ENCODE measurements around the gene AATF. TPM values are rescaled to one million over a fixed set of nuclear protein-coding genes. Genes with fewer than 3 reads are reported as not detected.
A peak's percentile ranks its signal among the peaks of the same experiment; 100 is the strongest.

Gene AATF
- total RNA-seq: 10 to 100 TPM; 65.5 to 96.5 TPM

GRCh38 chr17:36948717-36949460 is at the start of gene AATF:
Gene AATF (plus strand): TSS chr17:36948954. CDS start chr17:36949126, 172 bp downstream.
- Mint-ChIP-seq H3K27ac (peak within 1 kb of the TSS; percentile 96), H3K9me3 (peaks cover 3% of the 10 kb centered on the region), H3K27me3 (peaks cover 30% of the 10 kb centered on the region), H3K4me3 (peak within 1 kb of the TSS; percentile 96), H3K4me1 (peaks cover 40% of the 10 kb centered on the region), H3K36me3 (ENCODE audit: low read depth) (peaks cover 56% of the 10 kb centered on the region)
- peak; percentile 99 for ATAC-seq (replicated peaks)

DNA sequence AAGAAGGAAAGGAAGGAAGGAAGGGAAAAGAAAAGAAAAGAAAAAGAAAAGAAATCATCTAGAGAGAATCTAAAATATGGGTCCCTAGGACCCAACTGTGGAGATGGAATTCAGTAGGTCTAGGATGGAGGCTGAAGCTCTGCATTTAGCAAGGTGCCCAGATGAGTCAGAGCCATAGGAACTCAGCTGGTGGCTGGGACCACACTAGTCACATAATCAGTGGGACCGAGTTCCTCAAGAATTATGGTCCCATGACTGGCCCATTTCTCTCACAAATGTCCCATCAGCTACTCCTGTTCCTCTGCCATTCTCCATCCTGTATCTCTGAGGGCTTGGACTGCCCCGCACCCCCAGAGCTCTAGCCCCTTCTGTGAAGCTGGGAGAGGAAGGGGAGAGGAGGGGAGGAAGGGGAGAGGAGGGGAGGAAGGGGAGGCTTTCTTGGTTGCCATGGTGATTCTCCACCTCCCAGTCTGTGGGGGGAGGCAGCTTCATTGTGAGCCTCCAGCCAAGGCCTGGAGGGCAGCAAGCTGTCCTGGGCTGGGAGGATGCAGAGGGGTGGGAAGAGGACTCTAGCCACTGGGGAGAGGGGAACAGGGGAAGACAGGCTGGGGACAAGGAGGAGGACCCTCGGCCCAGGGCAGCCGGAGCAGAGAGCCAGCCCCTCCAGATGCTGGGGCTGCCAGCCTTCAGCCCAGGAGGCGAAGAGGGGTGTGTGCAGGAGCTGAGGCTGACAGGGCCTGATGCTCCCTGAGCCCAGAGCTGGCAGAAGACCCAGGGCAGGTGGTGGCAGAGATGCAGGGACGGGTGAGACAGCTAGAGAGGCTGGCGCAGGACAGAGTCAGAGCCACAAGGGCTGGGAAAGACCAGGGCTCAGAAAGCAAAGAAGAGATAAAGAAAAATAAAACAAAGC is 49.2 kb upstream of the AATF start:
- Mint-ChIP-seq H3K4me3 (no peak overlapping the region), H3K27me3 (peaks cover 31% of the 10 kb centered on the region), H3K27ac (no peak overlapping the region), H3K36me3 (ENCODE audit: low read depth) (no peaks in the 10 kb centered on the region), H3K4me1 (no peaks in the 10 kb centered on the region), H3K9me3 (no peaks in the 10 kb centered on the region)
- ATAC-seq (replicated peaks): no peak

DNA sequence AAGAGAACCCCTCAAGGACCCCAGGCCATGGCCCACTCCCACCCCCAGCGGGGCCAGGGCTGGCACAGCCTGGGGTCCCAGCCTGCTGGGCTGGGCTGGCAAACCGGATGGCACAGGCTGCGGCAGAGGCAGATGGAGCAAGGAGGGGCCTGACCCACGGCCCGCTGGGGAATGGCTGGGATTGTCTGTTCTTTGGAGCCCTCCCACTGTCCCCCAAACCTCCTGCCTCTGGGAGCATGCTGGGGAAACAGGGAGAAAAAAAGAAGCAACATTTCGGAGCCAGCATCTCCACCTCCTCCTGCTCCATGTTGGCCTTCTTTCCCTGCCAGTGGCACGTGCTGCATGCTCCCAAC is 48.6 kb upstream of the AATF start:
- H3K9me3 Mint-ChIP-seq: no peaks in the 10 kb centered on the region
- no peaks in the 10 kb centered on the region for H3K36me3 Mint-ChIP-seq (ENCODE audit: low read depth)
- H3K4me1 Mint-ChIP-seq: no peaks in the 10 kb centered on the region
- no peak overlapping the region for H3K4me3 Mint-ChIP-seq
- no peak for ATAC-seq (replicated peaks)
- H3K27ac Mint-ChIP-seq: no peak overlapping the region
- peaks cover 29% of the 10 kb centered on the region for H3K27me3 Mint-ChIP-seq

DNA sequence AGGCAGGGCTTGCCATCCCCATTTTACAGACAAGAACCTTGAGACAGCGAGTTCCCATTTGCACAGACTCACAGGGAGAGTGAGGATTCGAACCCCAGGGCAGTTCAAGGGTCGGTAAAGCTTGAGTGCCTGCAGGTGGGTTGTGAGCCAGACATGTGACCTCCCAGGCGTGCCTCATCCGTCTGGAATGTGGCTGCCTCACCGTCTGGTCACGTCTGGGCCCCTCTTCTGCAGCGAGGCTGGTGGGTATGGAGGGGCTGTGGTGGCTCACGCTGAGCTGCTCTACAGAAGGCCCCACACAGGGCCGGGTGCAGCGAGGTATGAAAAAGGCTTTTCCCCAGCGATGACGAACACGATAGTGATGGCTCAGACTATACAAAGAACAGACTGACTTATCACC is 47.2 kb upstream of the AATF start:
- Mint-ChIP-seq H3K27ac (no peak overlapping the region), H3K4me3 (no peak overlapping the region), H3K9me3 (no peaks in the 10 kb centered on the region), H3K27me3 (peaks cover 21% of the 10 kb centered on the region), H3K36me3 (ENCODE audit: low read depth) (no peaks in the 10 kb centered on the region), H3K4me1 (no peaks in the 10 kb centered on the region)
- no peak for ATAC-seq (replicated peaks)

DNA sequence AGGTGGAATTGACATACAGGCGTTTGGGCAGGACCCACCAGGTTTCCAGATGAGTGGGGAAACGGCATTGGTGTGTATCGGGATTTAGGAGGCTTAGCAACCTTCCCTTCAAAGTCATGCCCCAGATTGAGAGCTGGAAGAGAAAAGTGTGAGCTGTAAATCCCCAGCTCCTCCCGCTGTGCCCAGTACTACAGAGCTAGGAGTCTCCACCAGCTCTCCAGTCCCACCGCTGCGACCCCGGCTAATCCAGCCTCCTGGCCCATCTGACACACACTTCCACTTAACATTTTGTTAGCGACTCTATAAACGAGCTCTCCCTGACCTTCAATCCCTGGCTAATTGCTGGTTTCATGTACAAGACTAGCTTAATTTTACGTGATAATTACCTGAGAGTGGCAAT is 41.3 kb upstream of the AATF start:
- no peaks in the 10 kb centered on the region for H3K36me3 Mint-ChIP-seq (ENCODE audit: low read depth)
- H3K27ac Mint-ChIP-seq: no peak overlapping the region
- H3K27me3 Mint-ChIP-seq: peaks cover 36% of the 10 kb centered on the region
- ATAC-seq (replicated peaks): no peak
- H3K9me3 Mint-ChIP-seq: no peaks in the 10 kb centered on the region
- no peaks in the 10 kb centered on the region for H3K4me1 Mint-ChIP-seq
- no peak overlapping the region for H3K4me3 Mint-ChIP-seq

DNA sequence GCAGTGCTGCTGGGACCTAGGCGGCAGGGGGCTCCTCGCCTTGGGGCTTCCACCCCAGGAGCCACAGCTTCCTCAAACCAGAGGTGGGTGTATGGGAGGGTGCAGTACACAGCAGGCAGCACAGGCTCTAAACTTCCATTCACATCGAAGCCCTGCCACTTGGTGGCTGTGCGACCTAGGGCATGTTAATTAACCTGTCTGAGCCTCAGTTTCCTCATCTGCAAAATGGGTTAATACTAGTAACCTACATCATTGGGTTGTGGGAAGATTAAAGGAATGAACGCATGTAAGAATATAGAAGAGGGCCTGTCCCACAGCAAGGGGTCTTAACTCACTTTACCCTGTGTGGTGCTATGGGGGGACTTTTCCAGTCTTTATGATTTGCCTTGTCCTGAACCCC is 38.2 kb upstream of the AATF start:
- no peaks in the 10 kb centered on the region for H3K36me3 Mint-ChIP-seq (ENCODE audit: low read depth)
- no peaks in the 10 kb centered on the region for H3K9me3 Mint-ChIP-seq
- no peak for ATAC-seq (replicated peaks)
- H3K27me3 Mint-ChIP-seq: peaks cover 29% of the 10 kb centered on the region
- H3K4me1 Mint-ChIP-seq: no peaks in the 10 kb centered on the region
- no peak overlapping the region for H3K27ac Mint-ChIP-seq
- H3K4me3 Mint-ChIP-seq: no peak overlapping the region

DNA sequence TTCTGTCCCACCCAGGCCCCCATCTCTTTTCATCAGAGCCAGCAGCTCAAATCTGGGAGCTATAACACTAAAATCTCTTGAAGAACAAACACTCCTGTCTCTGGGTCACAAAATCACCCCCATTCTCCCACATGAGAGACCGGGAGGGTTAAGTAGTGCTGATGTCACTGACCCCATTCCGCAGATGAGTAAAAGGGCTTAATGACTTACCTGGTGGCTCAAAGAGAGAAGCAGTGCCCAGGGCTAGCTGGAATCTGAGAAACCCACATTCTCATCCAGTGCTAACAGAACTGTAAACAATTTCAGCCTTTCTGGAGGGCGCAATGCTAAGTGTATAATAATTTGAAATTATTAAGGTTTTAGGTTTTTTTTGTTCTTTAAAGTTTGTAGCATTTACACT is 37.8 kb upstream of the AATF start:
- Mint-ChIP-seq H3K4me3 (no peak overlapping the region), H3K4me1 (no peaks in the 10 kb centered on the region), H3K27me3 (peaks cover 29% of the 10 kb centered on the region), H3K9me3 (no peaks in the 10 kb centered on the region), H3K36me3 (ENCODE audit: low read depth) (no peaks in the 10 kb centered on the region), H3K27ac (no peak overlapping the region)
- no peak for ATAC-seq (replicated peaks)

DNA sequence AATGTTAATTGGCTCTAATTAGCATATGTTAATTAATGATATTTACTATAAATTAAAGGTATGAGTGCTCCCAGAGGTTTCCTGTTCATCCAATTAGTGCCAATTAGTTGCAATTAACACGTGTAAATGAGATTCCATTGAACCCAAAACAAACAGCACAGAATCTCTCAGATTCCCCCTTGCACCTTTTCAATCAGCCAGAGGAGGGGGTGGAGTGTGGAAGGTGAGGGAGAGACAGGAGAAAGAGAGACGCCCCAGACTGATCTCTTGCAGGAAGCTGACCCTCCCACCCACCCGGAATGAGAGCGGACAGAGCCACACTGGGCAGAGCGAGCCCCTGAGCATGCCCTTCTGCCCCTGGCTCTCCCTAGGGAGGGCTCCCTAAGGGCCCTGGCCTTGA is 35.6 kb upstream of the AATF start:
- Mint-ChIP-seq H3K27ac (no peak overlapping the region), H3K9me3 (no peaks in the 10 kb centered on the region), H3K27me3 (peaks cover 22% of the 10 kb centered on the region), H3K4me3 (no peak overlapping the region), H3K36me3 (ENCODE audit: low read depth) (no peaks in the 10 kb centered on the region), H3K4me1 (no peaks in the 10 kb centered on the region)
- ATAC-seq (replicated peaks): no peak

- Mint-ChIP-seq H3K36me3 (ENCODE audit: low read depth) (no peaks in the 10 kb centered on the region), H3K27me3 (peaks cover 23% of the 10 kb centered on the region), H3K4me3 (no peak overlapping the region), H3K4me1 (peaks cover 16% of the 10 kb centered on the region), H3K9me3 (no peaks in the 10 kb centered on the region), H3K27ac (no peak overlapping the region)
- no peak for ATAC-seq (replicated peaks)
Measured at GRCh38 chr17:36918211-36918691, 30.5 kb upstream of the AATF start.

DNA sequence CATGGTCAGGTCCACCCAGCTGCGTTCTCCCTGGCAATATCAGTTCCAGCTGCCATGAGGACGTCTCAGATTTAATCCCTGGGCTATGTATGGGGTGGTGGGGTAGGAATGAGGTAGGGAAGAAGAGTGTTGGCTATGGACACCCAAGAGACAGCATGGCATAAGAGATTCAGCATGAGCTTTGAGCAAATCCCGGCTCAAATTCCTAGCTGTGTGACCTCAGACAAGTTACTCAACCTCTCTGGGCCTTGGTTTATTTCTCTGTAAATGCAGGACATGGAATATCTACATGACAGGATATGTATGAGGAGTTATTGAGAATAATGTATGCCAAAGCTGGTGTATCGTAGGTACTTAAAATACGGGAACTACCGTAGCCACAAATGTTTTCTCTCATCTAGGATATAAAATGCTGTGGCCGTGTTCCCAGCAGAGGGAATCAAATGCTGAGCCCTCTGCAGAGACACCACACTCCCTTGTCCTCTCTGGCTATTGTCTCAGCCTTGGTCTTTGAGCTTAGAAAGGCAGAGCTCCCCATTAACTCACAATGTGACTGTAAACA is 29.3 kb upstream of the AATF start:
- Mint-ChIP-seq H3K27me3 (peaks cover 23% of the 10 kb centered on the region), H3K27ac (no peak overlapping the region), H3K4me1 (peaks cover 16% of the 10 kb centered on the region), H3K9me3 (no peaks in the 10 kb centered on the region), H3K4me3 (no peak overlapping the region), H3K36me3 (ENCODE audit: low read depth) (no peaks in the 10 kb centered on the region)
- ATAC-seq (replicated peaks): no peak

- Mint-ChIP-seq H3K9me3 (no peaks in the 10 kb centered on the region), H3K4me1 (peaks cover 16% of the 10 kb centered on the region), H3K36me3 (ENCODE audit: low read depth) (no peaks in the 10 kb centered on the region), H3K27me3 (peaks cover 24% of the 10 kb centered on the region), H3K27ac (peak overlapping the region; percentile 86), H3K4me3 (peak overlapping the region; percentile 63)
- ATAC-seq (replicated peaks): peak; percentile 42
Measured at GRCh38 chr17:36920032-36921005, 28.4 kb upstream of the AATF start.

DNA sequence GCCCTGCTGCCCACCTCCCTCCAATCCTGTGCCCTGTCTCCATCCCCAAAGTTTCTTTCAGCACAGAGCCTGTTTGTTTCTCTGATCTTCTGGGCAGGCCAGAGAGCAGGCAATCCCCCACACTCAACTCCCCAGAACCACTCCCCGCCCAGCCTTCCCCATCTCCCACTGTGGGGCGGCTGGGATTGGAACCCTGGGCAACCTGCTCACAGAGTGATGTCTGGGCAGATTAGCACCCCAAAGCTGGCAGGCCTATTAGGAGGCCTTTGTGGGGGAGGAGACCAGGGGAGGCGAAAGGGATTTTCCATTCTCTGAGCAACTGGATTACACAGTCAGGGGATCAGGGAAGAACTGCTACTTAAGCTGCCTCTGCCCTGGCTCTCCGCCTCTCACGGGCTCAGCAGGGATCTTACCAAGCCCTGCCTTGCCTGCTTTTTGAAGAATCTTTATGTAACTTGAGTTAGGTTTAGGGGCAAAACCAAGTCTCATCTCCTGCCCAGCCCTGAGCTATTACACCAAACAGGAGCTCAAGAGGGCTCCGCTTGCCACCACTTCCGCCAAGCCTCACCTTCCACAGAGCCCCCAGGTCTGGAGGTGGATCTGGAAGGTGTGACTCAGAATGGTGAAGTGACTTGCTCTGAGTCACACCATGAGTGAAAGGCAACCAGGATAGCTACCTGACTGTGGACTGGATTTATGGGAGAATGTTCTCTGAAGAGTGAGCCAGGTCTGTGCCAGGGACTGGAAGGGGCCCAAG is 27.5 kb upstream of the AATF start:
- Mint-ChIP-seq H3K36me3 (ENCODE audit: low read depth) (no peaks in the 10 kb centered on the region), H3K4me3 (peak overlapping the region; percentile 63), H3K9me3 (no peaks in the 10 kb centered on the region), H3K27me3 (peaks cover 24% of the 10 kb centered on the region), H3K27ac (peak overlapping the region; percentile 86), H3K4me1 (peaks cover 16% of the 10 kb centered on the region)
- ATAC-seq (replicated peaks): peak; percentile 96

DNA sequence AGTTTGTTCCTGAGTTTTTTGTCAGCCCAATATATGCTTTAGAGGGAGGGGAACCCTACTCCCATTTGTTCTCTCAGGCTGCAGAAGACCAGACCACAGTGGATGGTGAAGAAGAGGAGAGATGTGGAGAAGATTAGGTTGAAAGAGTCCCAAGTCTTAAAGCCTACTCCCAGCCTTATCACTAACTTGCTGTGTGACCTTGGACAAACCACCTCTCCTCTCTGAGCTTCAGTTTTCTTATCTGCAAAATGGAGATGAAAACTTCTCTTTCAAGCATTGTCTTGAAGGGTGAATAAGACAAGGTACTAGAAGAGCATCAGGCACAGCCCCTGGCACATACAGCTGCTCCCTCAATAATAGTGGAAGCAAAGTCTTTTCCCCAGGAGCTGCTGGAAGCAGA is 26.6 kb upstream of the AATF start:
- Mint-ChIP-seq H3K27me3 (peaks cover 28% of the 10 kb centered on the region), H3K9me3 (no peaks in the 10 kb centered on the region), H3K36me3 (ENCODE audit: low read depth) (no peaks in the 10 kb centered on the region), H3K4me3 (no peak overlapping the region), H3K4me1 (peaks cover 16% of the 10 kb centered on the region), H3K27ac (peak overlapping the region; percentile 86)
- no peak for ATAC-seq (replicated peaks)

Data from activated T-helper 17 cell treated with anti-CD3 and anti-CD28 coated beads, Interleukin-2, amount 50 U/mL, for 72 hours (primary cell).